IgD-negative memory B cell (primary cell): ENCODE measurements around the gene TRIM3. TPM values are rescaled to one million over a fixed set of nuclear protein-coding genes. Genes with fewer than 3 reads are reported as not detected.
"Not testable (repeated sequence)": the region's sequence is repeated elsewhere in the genome, so short reads cannot be mapped to it uniquely, and the experiment has no call there.

Experiments
- H3K27ac Mint-ChIP-seq, 3 donors: one replicate each; pipeline ENCODE4 v1.8.0; 2020 to 2022; ENCODE audit warnings: mild to moderate bottlenecking in 3 of 3, mixed read lengths in 3 of 3, moderate library complexity in 1 of 3
- H3K27me3 Mint-ChIP-seq: one replicate; pipeline ENCODE4 v1.8.0; 2021; ENCODE audit warnings: mixed read lengths
- H3K36me3 Mint-ChIP-seq: one replicate; pipeline ENCODE4 v1.8.0; 2020; ENCODE audit warnings: mild to moderate bottlenecking, mixed read lengths
- H3K4me1 Mint-ChIP-seq, 3 donors: one replicate each; pipeline ENCODE4 v1.8.0; 2020 to 2022; ENCODE audit warnings: mixed read lengths in 3 of 3, mild to moderate bottlenecking in 1 of 3
- H3K4me3 Mint-ChIP-seq, 4 donors: one replicate each; pipeline ENCODE4 v1.8.0; 2020 to 2022; ENCODE audit warnings: mild to moderate bottlenecking in 4 of 4, mixed read lengths in 4 of 4, moderate library complexity in 3 of 4
- H3K9me3 Mint-ChIP-seq, 3 donors: one replicate each; pipeline ENCODE4 v1.8.0; 2020 to 2021; ENCODE audit warnings: mixed read lengths in 3 of 3, mild to moderate bottlenecking in 1 of 3
- polyA plus RNA-seq: library from polyadenylated mRNA; unstranded; fragments of 300-500 nt; fragmentation: Illumina TruSeq; gene quantifications from one replicate; pipeline ENCODE4 v1.2.3, GENCODE V29; 2021

TRIM3 gene
- 0.61 TPM for polyA plus RNA-seq

- H3K9me3 Mint-ChIP-seq, result no peaks in the 10 kb centered on the region
- H3K4me3 Mint-ChIP-seq, result peak within 1 kb of the TSS; percentile 85 to 94 (median 90)
- H3K4me1 Mint-ChIP-seq, result peaks cover 8 to 13% (median 12%) of the 10 kb centered on the region in 3 donors
- H3K27me3 Mint-ChIP-seq, result no peaks in the 10 kb centered on the region
- no peaks in the 10 kb centered on the region for H3K36me3 Mint-ChIP-seq
- peak within 1 kb of the TSS; percentile 90 to 94 (median 90) for H3K27ac Mint-ChIP-seq
Observed at GRCh38 chr11:6473451-6474412, at the start of gene TRIM3. Gene TRIM3 (minus strand): TSS chr11:6473941. CDS start chr11:6465695, 8,246 bp downstream.

GRCh38 chr11:6523253-6523652 is 49.5 kb upstream of the TRIM3 start:
- H3K36me3 Mint-ChIP-seq, result peaks cover 5% of the 10 kb centered on the region
- H3K27me3 Mint-ChIP-seq, result no peaks in the 10 kb centered on the region
- H3K27ac Mint-ChIP-seq, result no peak overlapping the region
- no peaks in the 10 kb centered on the region for H3K9me3 Mint-ChIP-seq
- peaks cover 7 to 11% (median 10%) of the 10 kb centered on the region in 3 donors for H3K4me1 Mint-ChIP-seq
- H3K4me3 Mint-ChIP-seq, result no peak overlapping the region

- not testable (repeated sequence) for H3K9me3 Mint-ChIP-seq, H3K4me3 Mint-ChIP-seq, H3K27me3 Mint-ChIP-seq, H3K36me3 Mint-ChIP-seq, H3K27ac Mint-ChIP-seq
- H3K4me1 Mint-ChIP-seq, result peaks cover 7 to 11% (median 9%) of the 10 kb centered on the region in 3 donors
Observed at GRCh38 chr11:6521946-6522345, 48.2 kb upstream of the TRIM3 start.

GRCh38 chr11:6520265-6520664 is 46.5 kb upstream of the TRIM3 start:
- no peaks in the 10 kb centered on the region for H3K9me3 Mint-ChIP-seq
- H3K27me3 Mint-ChIP-seq, result no peaks in the 10 kb centered on the region
- H3K27ac Mint-ChIP-seq, result no peak overlapping the region
- no peak overlapping the region for H3K4me3 Mint-ChIP-seq
- H3K4me1 Mint-ChIP-seq, result peaks cover 0 to 2% (median 0%) of the 10 kb centered on the region in 3 donors
- peaks cover 11% of the 10 kb centered on the region for H3K36me3 Mint-ChIP-seq

- Mint-ChIP-seq H3K27ac (no peak overlapping the region), H3K9me3 (no peaks in the 10 kb centered on the region), H3K4me3 (no peak overlapping the region), H3K27me3 (no peaks in the 10 kb centered on the region), H3K4me1 (no peaks in the 10 kb centered on the region), H3K36me3 (peaks cover 17% of the 10 kb centered on the region)
Observed at GRCh38 chr11:6516865-6517264, 43.1 kb upstream of the TRIM3 start.

GRCh38 chr11:6505577-6506240 is 32.0 kb upstream of the TRIM3 start:
- peaks cover 4% of the 10 kb centered on the region for H3K36me3 Mint-ChIP-seq
- H3K27ac Mint-ChIP-seq, result no peak overlapping the region
- no peaks in the 10 kb centered on the region for H3K9me3 Mint-ChIP-seq
- H3K4me1 Mint-ChIP-seq, result peaks cover 0 to 3% (median 2%) of the 10 kb centered on the region in 3 donors
- no peaks in the 10 kb centered on the region for H3K27me3 Mint-ChIP-seq
- H3K4me3 Mint-ChIP-seq, result no peak overlapping the region

GRCh38 chr11:6504166-6504565 is 30.4 kb upstream of the TRIM3 start:
- Mint-ChIP-seq H3K36me3 (peaks cover 4% of the 10 kb centered on the region), H3K9me3 (no peaks in the 10 kb centered on the region), H3K4me1 (peaks cover 0 to 3% (median 2%) of the 10 kb centered on the region in 3 donors), H3K27ac (no peak overlapping the region), H3K4me3 (no peak overlapping the region), H3K27me3 (no peaks in the 10 kb centered on the region)

GRCh38 chr11:6502382-6502781 is 28.6 kb upstream of the TRIM3 start:
- Mint-ChIP-seq H3K36me3 (peaks cover 6% of the 10 kb centered on the region), H3K4me1 (peaks cover 0 to 4% (median 3%) of the 10 kb centered on the region in 3 donors), H3K4me3 (no peak overlapping the region), H3K9me3 (no peaks in the 10 kb centered on the region), H3K27ac (peak overlapping the region in 1 of 3 donors; percentile 81), H3K27me3 (no peaks in the 10 kb centered on the region)

- H3K36me3 Mint-ChIP-seq, result peaks cover 3% of the 10 kb centered on the region
- H3K4me1 Mint-ChIP-seq, result peaks cover 0 to 3% (median 2%) of the 10 kb centered on the region in 3 donors
- H3K4me3 Mint-ChIP-seq, result no peak overlapping the region
- no peaks in the 10 kb centered on the region for H3K9me3 Mint-ChIP-seq
- H3K27me3 Mint-ChIP-seq, result no peaks in the 10 kb centered on the region
- H3K27ac Mint-ChIP-seq, result no peak overlapping the region
Observed at GRCh38 chr11:6498544-6498943, 24.8 kb upstream of the TRIM3 start.

- Mint-ChIP-seq H3K4me3 (no peak overlapping the region), H3K36me3 (peaks cover 3% of the 10 kb centered on the region), H3K27me3 (no peaks in the 10 kb centered on the region), H3K4me1 (peaks cover 0 to 3% (median 2%) of the 10 kb centered on the region in 3 donors), H3K27ac (no peak overlapping the region), H3K9me3 (no peaks in the 10 kb centered on the region)
Observed at GRCh38 chr11:6498121-6498520, 24.4 kb upstream of the TRIM3 start.

GRCh38 chr11:6497069-6497839 is 23.5 kb upstream of the TRIM3 start, which contains the start of gene DNHD1:
Gene DNHD1 (plus strand): TSS chr11:6497280. CDS start chr11:6498216, 936 bp downstream.
- Mint-ChIP-seq H3K4me1 (peaks cover 0 to 3% (median 2%) of the 10 kb centered on the region in 3 donors), H3K4me3 (no peak within 1 kb of the TSS), H3K9me3 (no peaks in the 10 kb centered on the region), H3K27ac (no peak within 1 kb of the TSS), H3K27me3 (no peaks in the 10 kb centered on the region), H3K36me3 (peaks cover 3% of the 10 kb centered on the region)

- H3K36me3 Mint-ChIP-seq, result peaks cover 1% of the 10 kb centered on the region
- no peak overlapping the region for H3K4me3 Mint-ChIP-seq
- H3K4me1 Mint-ChIP-seq, result peaks cover 0 to 4% (median 0%) of the 10 kb centered on the region in 3 donors
- no peaks in the 10 kb centered on the region for H3K27me3 Mint-ChIP-seq
- no peak overlapping the region for H3K27ac Mint-ChIP-seq
- no peaks in the 10 kb centered on the region for H3K9me3 Mint-ChIP-seq
Observed at GRCh38 chr11:6489306-6489705, 15.6 kb upstream of the TRIM3 start.

GRCh38 chr11:6488821-6489220 is 15.1 kb upstream of the TRIM3 start:
- Mint-ChIP-seq H3K4me1 (peaks cover 0 to 4% (median 0%) of the 10 kb centered on the region in 3 donors), H3K27me3 (no peaks in the 10 kb centered on the region), H3K36me3 (peaks cover 1% of the 10 kb centered on the region), H3K9me3 (no peaks in the 10 kb centered on the region), H3K27ac (no peak overlapping the region), H3K4me3 (no peak overlapping the region)

GRCh38 chr11:6488342-6488741 is 14.6 kb upstream of the TRIM3 start:
- peaks cover 2 to 5% (median 3%) of the 10 kb centered on the region in 3 donors for H3K4me1 Mint-ChIP-seq
- H3K4me3 Mint-ChIP-seq, result peak overlapping the region in 1 of 4 donors; percentile 46
- no peaks in the 10 kb centered on the region for H3K27me3 Mint-ChIP-seq
- H3K9me3 Mint-ChIP-seq, result no peaks in the 10 kb centered on the region
- peaks cover 1% of the 10 kb centered on the region for H3K36me3 Mint-ChIP-seq
- H3K27ac Mint-ChIP-seq, result no peak overlapping the region
